Smooth muscle cell (in vitro differentiated cells): ENCODE measurements around the gene TIGD2. TPM values are rescaled to one million over a fixed set of nuclear protein-coding genes. Genes with fewer than 3 reads are reported as not detected.
"Not testable (repeated sequence)": the region's sequence is repeated elsewhere in the genome, so short reads cannot be mapped to it uniquely, and the experiment has no call there.

Experiments used
- DNase-seq: peaks from one replicate; lab custom pipeline; 2025; ENCODE audit not compliant: unreplicated experiment; lab: John Stamatoyannopoulos, UW
- H2AFZ ChIP-seq: fragments of 200-600 bp; sonication (generic); 2 replicates; pipeline ENCODE4 v1.6.0; 2016; ENCODE audit warnings: antibody characterized with exemption, low read depth, mild to moderate bottlenecking
- H3F3A ChIP-seq: fragments of 200-600 bp; sonication (generic); 2 replicates; pipeline ENCODE4 v1.6.0; 2017; ENCODE audit warnings: antibody characterized with exemption, low read depth
- H3K27ac ChIP-seq: fragments of 200-600 bp; sonication (generic); 2 replicates; pipeline ENCODE4 v1.5.1; 2016; ENCODE audit warnings: low read depth, mild to moderate bottlenecking
- H3K27me3 ChIP-seq: fragments of 200-600 bp; sonication (generic); 2 replicates; pipeline ENCODE4 v1.6.1; 2016; ENCODE audit warnings: low read depth, mild to moderate bottlenecking
- H3K36me3 ChIP-seq: fragments of 200-600 bp; sonication (generic); 2 replicates; pipeline ENCODE4 v1.5.1; 2016; ENCODE audit warnings: low read depth
- H3K4me1 ChIP-seq: fragments of 200-600 bp; sonication (generic); 2 replicates; pipeline ENCODE4 v1.5.1; 2016; ENCODE audit warnings: low read depth
- H3K4me2 ChIP-seq: fragments of 200-600 bp; sonication (generic); 2 replicates; pipeline ENCODE4 v1.6.0; 2016; ENCODE audit warnings: mild to moderate bottlenecking
- H3K4me3 ChIP-seq: fragments of 200-600 bp; sonication (generic); 2 replicates; pipeline ENCODE4 v1.5.1; 2016; ENCODE audit warnings: mild to moderate bottlenecking
- H3K79me2 ChIP-seq: fragments of 200-600 bp; sonication (generic); 2 replicates; pipeline ENCODE4 v1.6.0; 2016; ENCODE audit warnings: low read depth, mild to moderate bottlenecking
- H3K9ac ChIP-seq: fragments of 200-600 bp; sonication (generic); 2 replicates; pipeline ENCODE4 v1.6.0; 2016; ENCODE audit warnings: low read depth
- H3K9me3 ChIP-seq: fragments of 200-600 bp; sonication (generic); replicated peaks from 2 replicates; pipeline ENCODE4 v1.5.1; 2016; ENCODE audit warnings: low read depth
- H4K20me1 ChIP-seq: fragments of 200-600 bp; sonication (generic); 2 replicates; pipeline ENCODE4 v1.6.0; 2016; ENCODE audit warnings: low read depth
- WGBS: methylation state at CpG from one replicate; pipeline ENCODE4 v1.1.7; 2016; ENCODE audit warnings: low lambda C conversion rate; 5-methylcytosine and 5-hydroxymethylcytosine counted together
- polyA plus RNA-seq: library from polyadenylated mRNA; unstranded; fragments of >200 nt; fragmentation: Nextera tagmentation; extraction: Ambion mirVana; gene quantifications from 2 replicates; pipeline ENCODE4 v1.2.1, GENCODE V29; 2016
- total RNA-seq: library from RNA; depleted of rRNA; stranded (reverse); fragments of >200 nt; gene quantifications from 2 replicates; pipeline ENCODE4 v1.2.3, GENCODE V29; 2014
- TF ChIP-seq, protein P1 (sequence below): fragments of 200-600 bp; sonication (generic); IDR thresholded peaks from 2 replicates; pipeline ENCODE4 v1.5.1; 2017; ENCODE audit warnings: borderline replicate concordance, mild to moderate bottlenecking, antibody characterized with exemption; ENCODE audit not compliant: insufficient read depth, poor library complexity, severe bottlenecking

Gene TIGD2
- total and polyA plus RNA-seq, 2 experiments from 2014 or later, result 3.8 to 7.5 TPM

DNA sequence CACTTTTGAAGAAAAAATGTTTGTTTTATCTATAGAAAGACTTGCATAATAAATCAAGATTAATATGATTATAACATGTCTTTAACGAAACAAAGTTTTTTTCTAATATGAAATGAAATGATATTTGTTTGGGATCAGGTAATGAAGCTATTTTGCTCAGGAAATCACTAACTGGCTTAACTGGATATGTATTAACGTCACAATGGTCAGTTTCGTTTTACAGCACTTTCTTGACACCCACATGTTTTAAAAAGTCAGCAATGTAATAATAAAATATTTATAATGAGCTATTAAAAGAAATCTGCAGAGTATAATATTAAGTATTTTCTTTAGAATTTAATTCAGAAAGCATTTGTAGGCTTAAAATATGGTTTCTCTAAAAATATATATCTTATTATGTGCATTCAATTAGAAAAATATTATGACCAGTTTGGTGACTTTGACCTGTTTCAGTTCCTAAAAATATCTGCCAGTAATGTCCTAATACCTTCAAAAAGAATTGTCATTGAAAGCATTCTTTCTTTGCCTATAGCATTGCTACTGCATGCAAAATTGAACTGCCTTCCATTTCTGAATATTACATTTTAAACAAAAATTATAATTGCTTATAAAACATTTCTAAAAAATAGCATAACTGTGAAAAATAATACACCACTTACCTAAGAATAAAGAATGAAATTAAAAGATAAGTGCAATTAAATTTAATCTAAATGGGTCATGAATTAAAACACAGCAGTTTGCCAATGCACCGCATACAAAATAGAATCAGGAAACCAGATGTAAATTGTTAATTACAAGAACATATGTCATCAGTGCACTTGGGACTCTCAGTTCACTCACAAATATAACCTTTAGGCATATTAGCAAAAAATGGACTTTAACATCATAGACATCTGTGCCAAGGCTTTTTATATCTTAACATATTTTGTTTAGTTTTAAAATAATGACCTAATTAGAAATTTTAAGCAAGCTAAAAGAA is 31.6 kb downstream of the TIGD2 start:
- no peaks in the 10 kb centered on the region for H3K4me1 ChIP-seq
- no peak overlapping the region for H3K27ac ChIP-seq
- H3K36me3 ChIP-seq, result no peaks in the 10 kb centered on the region
- H3K4me2 ChIP-seq, result no peak overlapping the region
- TF ChIP-seq, protein P1, sequence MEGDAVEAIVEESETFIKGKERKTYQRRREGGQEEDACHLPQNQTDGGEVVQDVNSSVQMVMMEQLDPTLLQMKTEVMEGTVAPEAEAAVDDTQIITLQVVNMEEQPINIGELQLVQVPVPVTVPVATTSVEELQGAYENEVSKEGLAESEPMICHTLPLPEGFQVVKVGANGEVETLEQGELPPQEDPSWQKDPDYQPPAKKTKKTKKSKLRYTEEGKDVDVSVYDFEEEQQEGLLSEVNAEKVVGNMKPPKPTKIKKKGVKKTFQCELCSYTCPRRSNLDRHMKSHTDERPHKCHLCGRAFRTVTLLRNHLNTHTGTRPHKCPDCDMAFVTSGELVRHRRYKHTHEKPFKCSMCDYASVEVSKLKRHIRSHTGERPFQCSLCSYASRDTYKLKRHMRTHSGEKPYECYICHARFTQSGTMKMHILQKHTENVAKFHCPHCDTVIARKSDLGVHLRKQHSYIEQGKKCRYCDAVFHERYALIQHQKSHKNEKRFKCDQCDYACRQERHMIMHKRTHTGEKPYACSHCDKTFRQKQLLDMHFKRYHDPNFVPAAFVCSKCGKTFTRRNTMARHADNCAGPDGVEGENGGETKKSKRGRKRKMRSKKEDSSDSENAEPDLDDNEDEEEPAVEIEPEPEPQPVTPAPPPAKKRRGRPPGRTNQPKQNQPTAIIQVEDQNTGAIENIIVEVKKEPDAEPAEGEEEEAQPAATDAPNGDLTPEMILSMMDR, result no peak
- 87% methylated on average over 4 of the region's 4 CpGs for WGBS
- H3K79me2 ChIP-seq, result no peaks in the 10 kb centered on the region
- no peak overlapping the region for H3K4me3 ChIP-seq
- no peak overlapping the region for H2AFZ ChIP-seq
- H4K20me1 ChIP-seq, result no peaks in the 10 kb centered on the region
- DNase-seq, result no peak
- no peaks in the 10 kb centered on the region for H3K9me3 ChIP-seq
- no peaks in the 10 kb centered on the region for H3F3A ChIP-seq
- H3K9ac ChIP-seq, result no peak overlapping the region
- H3K27me3 ChIP-seq, result no peaks in the 10 kb centered on the region

DNA sequence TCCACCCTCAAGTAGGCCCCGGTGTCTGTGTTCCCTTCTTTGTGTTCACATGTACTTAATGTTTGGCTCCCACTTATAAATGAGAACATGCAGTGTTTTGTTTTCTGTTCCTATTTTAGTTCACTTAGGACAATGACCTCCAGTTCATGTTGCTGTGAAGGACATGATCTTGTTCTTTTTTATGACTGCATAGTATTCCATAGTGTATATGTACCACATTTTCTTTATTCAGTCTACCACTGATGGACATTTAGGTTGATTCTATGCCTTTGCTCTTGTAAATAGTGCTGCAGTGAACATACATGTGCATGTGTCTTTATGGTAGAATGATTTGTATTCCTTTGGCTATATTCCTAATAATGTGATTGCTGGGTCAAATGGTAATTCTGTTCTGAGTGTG is 33.3 kb downstream of the TIGD2 start:
- not testable (repeated sequence) for DNase-seq, H3K4me2 ChIP-seq, H2AFZ ChIP-seq, H3K4me1 ChIP-seq, H3K9me3 ChIP-seq, H4K20me1 ChIP-seq, H3K27ac ChIP-seq, H3K79me2 ChIP-seq, H3K9ac ChIP-seq, H3K27me3 ChIP-seq, H3K36me3 ChIP-seq, H3F3A ChIP-seq, H3K4me3 ChIP-seq
- WGBS, result 94% methylated on average over 1 of the region's 1 CpG

DNA sequence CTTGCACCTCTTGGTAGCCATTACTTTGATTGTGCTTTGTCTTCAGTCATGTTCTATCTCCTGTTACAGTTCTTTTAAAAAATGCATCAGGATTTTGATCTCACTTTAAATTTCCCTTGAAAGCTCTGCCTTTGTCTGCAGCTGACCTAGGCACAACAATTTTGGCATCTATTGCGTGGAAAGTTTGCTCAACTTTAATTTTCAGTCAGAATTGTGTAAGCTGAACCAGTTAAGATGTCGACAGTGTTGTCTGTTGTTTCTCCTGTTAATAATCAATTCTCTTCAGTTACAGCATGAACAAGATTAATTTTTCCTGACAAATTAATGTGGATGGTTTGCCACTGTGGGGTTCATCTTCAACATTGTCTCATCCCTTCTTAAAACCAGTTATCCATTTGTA is 34.9 kb downstream of the TIGD2 start:
- Histone ChIP-seq H3K9me3 (no peaks in the 10 kb centered on the region), H3K27me3 (no peaks in the 10 kb centered on the region), H3K4me3 (no peak overlapping the region), H3K4me2 (no peak overlapping the region), H3K4me1 (no peaks in the 10 kb centered on the region), H4K20me1 (no peaks in the 10 kb centered on the region), H3K9ac (no peak overlapping the region), H3F3A (no peaks in the 10 kb centered on the region), H3K36me3 (no peaks in the 10 kb centered on the region), H3K79me2 (no peaks in the 10 kb centered on the region), H2AFZ (no peak overlapping the region), H3K27ac (no peak overlapping the region)
- WGBS, result 94% methylated on average over 2 of the region's 2 CpGs
- no peak for DNase-seq
- TF ChIP-seq, protein P1, result no peak

DNA sequence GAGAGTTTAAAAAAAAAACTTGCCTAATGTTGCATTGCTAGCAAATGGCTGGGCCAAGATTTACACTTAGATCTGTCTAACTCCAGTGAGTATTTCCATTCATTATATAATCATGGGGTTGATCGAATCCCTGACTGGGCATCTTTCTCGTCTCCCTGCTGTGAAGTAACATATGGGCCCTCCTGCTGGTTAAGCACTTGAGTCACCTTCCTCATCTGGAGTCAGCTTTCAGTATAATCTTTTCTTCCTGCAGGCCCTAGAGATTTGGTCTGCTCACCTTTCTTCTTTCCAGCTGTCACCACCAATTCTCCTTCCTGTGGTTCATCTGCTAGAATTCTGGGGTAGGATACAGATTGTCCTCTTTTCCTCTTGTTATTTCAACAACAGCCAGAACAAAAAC is 41.6 kb downstream of the TIGD2 start:
- H3K4me2 ChIP-seq, result no peak overlapping the region
- no peaks in the 10 kb centered on the region for H3K27me3 ChIP-seq
- no peaks in the 10 kb centered on the region for H3K79me2 ChIP-seq
- no peak for DNase-seq
- no peak overlapping the region for H3K27ac ChIP-seq
- no peak overlapping the region for H3K9ac ChIP-seq
- H4K20me1 ChIP-seq, result no peaks in the 10 kb centered on the region
- 55% methylated on average over 2 of the region's 2 CpGs for WGBS
- no peak overlapping the region for H2AFZ ChIP-seq
- TF ChIP-seq, protein P1, result no peak
- no peak overlapping the region for H3K4me3 ChIP-seq
- no peaks in the 10 kb centered on the region for H3F3A ChIP-seq
- H3K36me3 ChIP-seq, result no peaks in the 10 kb centered on the region
- no peaks in the 10 kb centered on the region for H3K9me3 ChIP-seq
- no peaks in the 10 kb centered on the region for H3K4me1 ChIP-seq
